ENCODE data around the gene NR2F1-AS1. TPM values are rescaled to one million over a fixed set of nuclear protein-coding genes. Genes with fewer than 3 reads are reported as not detected.

NR2F1-AS1 gene
- total and polyA plus RNA-seq, 3 experiments from 2014 or later: not detected

- ChIA-PET CTCF (interaction anchor here (1.0 kb wide), 1 partner anchor 10 kb away, joined by 3 read pairs; no protein-coding TSS in a partner anchor), POLR2A (no interaction called here)
- Histone ChIP-seq H3K27me3 (ENCODE audit: insufficient read depth, low read length, poor library complexity, severe bottlenecking) (peaks cover 53% of the 10 kb centered on the region), H3K4me3 (ENCODE audit: low read length) (no peak overlapping the region), H3K36me3 (ENCODE audit: insufficient read depth, low read length) (no peaks in the 10 kb centered on the region), H3K27ac (ENCODE audit: low read depth, low read length) (no peak overlapping the region), H3K9me3 (ENCODE audit: low read length) (no peaks in the 10 kb centered on the region), H3K4me1 (ENCODE audit: insufficient read depth, low read length) (peaks cover 2% of the 10 kb centered on the region)
- Mint-ChIP-seq H3K36me3 (peaks cover 0 to 9% (median 4%) of the 10 kb centered on the region in 3 donors), H3K4me3 (no peak overlapping the region), H3K27me3 (peaks cover 88 to 96% of the 10 kb centered on the region in 2 donors), H3K27ac (no peak overlapping the region), H3K4me1 (peaks cover 15 to 27% (median 21%) of the 10 kb centered on the region in 3 donors), H3K9me3 (peaks cover 9 to 34% (median 18%) of the 10 kb centered on the region in 5 donors)
- no peak for DNase-seq
Observed at GRCh38 chr5:93591323-93591945, 10.4 kb upstream of the NR2F1-AS1 start.

- no peak overlapping the region for H3K4me3 ChIP-seq (ENCODE audit: low read length)
- Mint-ChIP-seq H3K27ac (peak overlapping the region in 1 of 8 donors; percentile 40), H3K4me1 (peaks cover 21 to 29% (median 23%) of the 10 kb centered on the region in 3 donors), H3K27me3 (peaks cover 88 to 96% of the 10 kb centered on the region in 2 donors), H3K36me3 (peaks cover 0 to 9% (median 4%) of the 10 kb centered on the region in 3 donors), H3K4me3 (no peak overlapping the region), H3K9me3 (peaks cover 5 to 31% (median 15%) of the 10 kb centered on the region in 5 donors)
- no peaks in the 10 kb centered on the region for H3K4me1 ChIP-seq (ENCODE audit: insufficient read depth, low read length)
- no peak for DNase-seq
- peaks cover 53% of the 10 kb centered on the region for H3K27me3 ChIP-seq (ENCODE audit: insufficient read depth, low read length, poor library complexity, severe bottlenecking)
- H3K27ac ChIP-seq (ENCODE audit: low read depth, low read length): no peak overlapping the region
- ChIA-PET POLR2A (no interaction called here), CTCF (no interaction called here)
- no peaks in the 10 kb centered on the region for H3K9me3 ChIP-seq (ENCODE audit: low read length)
- no peaks in the 10 kb centered on the region for H3K36me3 ChIP-seq (ENCODE audit: insufficient read depth, low read length)
Observed at GRCh38 chr5:93590493-93590892, 9.5 kb upstream of the NR2F1-AS1 start.

GRCh38 chr5:93589829-93590215 lies 8.8 kb upstream of the NR2F1-AS1 start:
- peaks cover 5 to 28% (median 13%) of the 10 kb centered on the region in 5 donors for H3K9me3 Mint-ChIP-seq
- no peak for DNase-seq
- ChIA-PET CTCF (no interaction called here), POLR2A (no interaction called here)
- no peaks in the 10 kb centered on the region for H3K36me3 ChIP-seq (ENCODE audit: insufficient read depth, low read length)
- peak overlapping the region in 2 of 8 donors; percentile 40 to 62 for H3K27ac Mint-ChIP-seq
- H3K27me3 Mint-ChIP-seq: peaks cover 84 to 93% of the 10 kb centered on the region in 2 donors
- no peak overlapping the region for H3K27ac ChIP-seq (ENCODE audit: low read depth, low read length)
- H3K9me3 ChIP-seq (ENCODE audit: low read length): no peaks in the 10 kb centered on the region
- H3K4me3 Mint-ChIP-seq: peak overlapping the region in 1 of 7 donors; percentile 51
- H3K4me1 Mint-ChIP-seq: peaks cover 19 to 30% (median 19%) of the 10 kb centered on the region in 3 donors
- no peak overlapping the region for H3K4me3 ChIP-seq (ENCODE audit: low read length)
- H3K36me3 Mint-ChIP-seq: peaks cover 0 to 9% (median 4%) of the 10 kb centered on the region in 3 donors
- peaks cover 48% of the 10 kb centered on the region for H3K27me3 ChIP-seq (ENCODE audit: insufficient read depth, low read length, poor library complexity, severe bottlenecking)
- no peaks in the 10 kb centered on the region for H3K4me1 ChIP-seq (ENCODE audit: insufficient read depth, low read length)

- Mint-ChIP-seq H3K36me3 (peaks cover 0 to 9% (median 4%) of the 10 kb centered on the region in 3 donors), H3K27me3 (peaks cover 79 to 88% of the 10 kb centered on the region in 2 donors), H3K27ac (peak overlapping the region in 2 of 8 donors; percentile 41 to 82), H3K9me3 (peaks cover 5 to 24% (median 10%) of the 10 kb centered on the region in 5 donors), H3K4me3 (peak overlapping the region in 4 of 7 donors; percentile 42 to 70 (median 59)), H3K4me1 (peaks cover 19 to 26% (median 19%) of the 10 kb centered on the region in 3 donors)
- peaks cover 42% of the 10 kb centered on the region for H3K27me3 ChIP-seq (ENCODE audit: insufficient read depth, low read length, poor library complexity, severe bottlenecking)
- CTCF ChIA-PET: no interaction called here
- H3K4me3 ChIP-seq (ENCODE audit: low read length): no peak overlapping the region
- DNase-seq: no peak
- POLR2A ChIA-PET: no interaction called here
- H3K4me1 ChIP-seq (ENCODE audit: insufficient read depth, low read length): no peaks in the 10 kb centered on the region
- H3K36me3 ChIP-seq (ENCODE audit: insufficient read depth, low read length): no peaks in the 10 kb centered on the region
- no peak overlapping the region for H3K27ac ChIP-seq (ENCODE audit: low read depth, low read length)
- H3K9me3 ChIP-seq (ENCODE audit: low read length): no peaks in the 10 kb centered on the region
Observed at GRCh38 chr5:93589152-93589828, 8.3 kb upstream of the NR2F1-AS1 start.

- peaks cover 75 to 80% of the 10 kb centered on the region in 2 donors for H3K27me3 Mint-ChIP-seq
- Histone ChIP-seq H3K4me3 (ENCODE audit: low read length) (no peak overlapping the region), H3K36me3 (ENCODE audit: insufficient read depth, low read length) (no peaks in the 10 kb centered on the region), H3K27ac (ENCODE audit: low read depth, low read length) (no peak overlapping the region), H3K27me3 (ENCODE audit: insufficient read depth, low read length, poor library complexity, severe bottlenecking) (peaks cover 42% of the 10 kb centered on the region), H3K4me1 (ENCODE audit: insufficient read depth, low read length) (peaks cover 3% of the 10 kb centered on the region), H3K9me3 (ENCODE audit: low read length) (no peaks in the 10 kb centered on the region)
- H3K36me3 Mint-ChIP-seq: peaks cover 0 to 5% (median 4%) of the 10 kb centered on the region in 3 donors
- peak overlapping the region in 5 of 8 donors; percentile 41 to 82 (median 48) for H3K27ac Mint-ChIP-seq
- H3K4me1 Mint-ChIP-seq: peaks cover 18 to 26% (median 19%) of the 10 kb centered on the region in 3 donors
- ChIA-PET CTCF (no interaction called here), POLR2A (no interaction called here)
- peak overlapping the region in 6 of 7 donors; percentile 41 to 70 (median 58) for H3K4me3 Mint-ChIP-seq
- peaks cover 5 to 23% (median 10%) of the 10 kb centered on the region in 5 donors for H3K9me3 Mint-ChIP-seq
- DNase-seq: no peak
Observed at GRCh38 chr5:93588352-93589151, 7.5 kb upstream of the NR2F1-AS1 start.

GRCh38 chr5:93587597-93588351 lies 6.8 kb upstream of the NR2F1-AS1 start:
- Mint-ChIP-seq H3K4me1 (peaks cover 18 to 26% (median 19%) of the 10 kb centered on the region in 3 donors), H3K36me3 (peaks cover 0 to 5% (median 4%) of the 10 kb centered on the region in 3 donors), H3K27ac (peak overlapping the region in 2 of 8 donors; percentile 32 to 63), H3K4me3 (peak overlapping the region in 3 of 7 donors; percentile 1 to 52 (median 34)), H3K27me3 (peaks cover 70 to 73% of the 10 kb centered on the region in 2 donors), H3K9me3 (peaks cover 5 to 20% (median 10%) of the 10 kb centered on the region in 5 donors)
- H3K4me1 ChIP-seq (ENCODE audit: insufficient read depth, low read length): peaks cover 5% of the 10 kb centered on the region
- no peak overlapping the region for H3K27ac ChIP-seq (ENCODE audit: low read depth, low read length)
- peaks cover 44% of the 10 kb centered on the region for H3K27me3 ChIP-seq (ENCODE audit: insufficient read depth, low read length, poor library complexity, severe bottlenecking)
- ChIA-PET POLR2A (interaction anchor here (0.6 kb wide), 1 partner anchor 9 kb away, joined by 4 read pairs; no protein-coding TSS in a partner anchor), CTCF (no interaction called here)
- H3K36me3 ChIP-seq (ENCODE audit: insufficient read depth, low read length): no peaks in the 10 kb centered on the region
- H3K4me3 ChIP-seq (ENCODE audit: low read length): no peak overlapping the region
- H3K9me3 ChIP-seq (ENCODE audit: low read length): no peaks in the 10 kb centered on the region
- DNase-seq: no peak
